Bronchial epithelial cell (primary cell): Measurements from ENCODE around the gene MEPCE. TPM values are rescaled to one million over a fixed set of nuclear protein-coding genes. Genes with fewer than 3 reads are reported as not detected.

Source experiments
- DNase-seq: peaks from one replicate; pipeline ENCODE4 v3.0.0-alpha.2; 2010; ENCODE audit warnings: low read depth
- FAIRE-seq: peaks from 2 replicates; lab custom pipeline; 2011; peaks lifted over from hg19 to GRCh38; lab: Jason Lieb, UNC
- H3K27me3 ChIP-seq: 2 replicates; pipeline ENCODE4 v1.5.1; 2011; ENCODE audit warnings: low read length; ENCODE audit not compliant: control insufficient read depth, insufficient read depth
- H3K36me3 ChIP-seq: 2 replicates; pipeline ENCODE4 v1.5.1; 2011; ENCODE audit warnings: low read length; ENCODE audit not compliant: control insufficient read depth, insufficient read depth
- H3K4me3 ChIP-seq: 2 replicates; pipeline ENCODE4 v1.5.1; 2011; ENCODE audit warnings: mild to moderate bottlenecking, low read depth, low read length, control low read depth
- CTCF ChIP-seq: IDR thresholded peaks from 2 replicates; pipeline ENCODE4 v1.5.1; 2011; ENCODE audit warnings: mild to moderate bottlenecking, moderate library complexity, low read length, control low read depth, inconsistent platforms; ENCODE audit not compliant: insufficient read depth, severe bottlenecking
- total RNA-seq: library from RNA; depleted of rRNA; stranded (reverse); fragments of >200 nt; gene quantifications from 2 replicates; pipeline ENCODE4 v1.2.1, GENCODE V29; 2014

The MEPCE gene
- total RNA-seq, 1 donor from 2014 or later = 18.7 TPM

- DNase-seq (no peak), FAIRE-seq (no peak)
- no peak for TF ChIP-seq CTCF
- H3K4me3 ChIP-seq = peak overlapping the region; percentile 94
- no peaks in the 10 kb centered on the region for H3K27me3 ChIP-seq
- peaks cover 11% of the 10 kb centered on the region for H3K36me3 ChIP-seq
These were observed 1.1 kb downstream of the MEPCE start for GRCh38 chr7:100430493-100431285.

GRCh38 chr7:100431286-100431735 lies 1.7 kb downstream of the MEPCE start:
- no peak for DNase-seq
- peaks cover 11% of the 10 kb centered on the region for H3K36me3 ChIP-seq
- no peaks in the 10 kb centered on the region for H3K27me3 ChIP-seq
- no peak for TF ChIP-seq CTCF
- no peak for FAIRE-seq
- H3K4me3 ChIP-seq = no peak overlapping the region

- H3K4me3 ChIP-seq = no peak overlapping the region
- TF ChIP-seq CTCF = no peak
- no peaks in the 10 kb centered on the region for H3K27me3 ChIP-seq
- DNase-seq = no peak
- no peak for FAIRE-seq
- peaks cover 11% of the 10 kb centered on the region for H3K36me3 ChIP-seq
These were observed 2.4 kb downstream of the MEPCE start for GRCh38 chr7:100432053-100432452.

- no peak overlapping the region for H3K4me3 ChIP-seq
- no peak for FAIRE-seq
- TF ChIP-seq CTCF = no peak
These were observed 3.1 kb downstream of the MEPCE start for GRCh38 chr7:100432621-100433275.

GRCh38 chr7:100433276-100433591 lies 3.6 kb downstream of the MEPCE start:
- Histone ChIP-seq H3K36me3 (peaks cover 11% of the 10 kb centered on the region), H3K4me3 (no peak overlapping the region), H3K27me3 (no peaks in the 10 kb centered on the region)
- DNase-seq (no peak), FAIRE-seq (no peak)
- no peak for TF ChIP-seq CTCF

More at GRCh38 chr7:100432621-100433275, 3.1 kb downstream of the MEPCE start:
- DNase-seq = no peak
- no peaks in the 10 kb centered on the region for H3K27me3 ChIP-seq
- peaks cover 11% of the 10 kb centered on the region for H3K36me3 ChIP-seq
